ENCODE measurements around the gene BTG4. TPM values are rescaled to one million over a fixed set of nuclear protein-coding genes. Genes with fewer than 3 reads are reported as not detected.

Gene BTG4
- total and polyA plus RNA-seq, 2 donors (not counting 3 experiments of a cell fraction or from before 2014, with no cell fraction given): not detected

DNA sequence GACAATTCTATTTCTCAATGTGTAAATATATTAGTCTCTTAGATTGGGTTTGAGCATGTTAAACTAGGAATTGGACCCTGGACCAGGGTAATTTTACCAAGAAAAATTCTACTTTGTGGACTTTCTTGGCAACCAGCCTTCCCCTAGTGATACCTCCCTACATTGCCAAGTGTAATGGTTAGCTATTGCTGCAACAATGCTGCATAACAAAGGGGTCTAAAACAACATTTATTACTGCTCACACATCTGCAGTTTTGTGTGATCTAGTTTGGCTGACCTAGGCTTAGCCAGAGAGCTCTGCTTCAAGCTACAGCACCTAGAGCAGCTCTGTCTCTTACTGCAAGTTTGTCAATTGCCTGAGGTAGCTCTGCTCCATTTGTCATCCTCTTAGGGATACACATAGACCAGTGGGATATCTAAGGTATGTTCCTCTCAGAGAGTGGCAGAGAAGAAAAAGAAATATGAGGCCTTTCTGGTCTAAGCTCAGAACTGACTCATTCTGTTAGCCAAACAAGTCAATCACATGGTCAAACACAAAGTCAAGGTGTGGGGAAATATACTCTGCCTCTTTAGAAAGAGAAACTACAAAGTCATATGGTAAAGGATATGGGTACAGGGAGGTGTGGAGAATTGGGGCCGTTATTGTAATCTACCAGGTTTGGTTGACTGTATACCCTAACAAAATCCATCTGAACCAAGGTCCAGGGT, 26.4 kb upstream of the BTG4 start:
- no peak overlapping the region for H3K4me3 ChIP-seq (replicated peaks in 1 of 3; ENCODE audit: insufficient read depth in 1 of 3, low read depth in 1 of 3, low read length in 3 of 3)
- no peaks in the 10 kb centered on the region for H4K20me1 ChIP-seq (replicated peaks; ENCODE audit: control insufficient read depth, extremely low read depth, insufficient read depth, low read length)
- intact Hi-C loops (cut with micrococcal nuclease): no loop called here
- FAIRE-seq: no peak
- peaks cover 17% of the 10 kb centered on the region for H3K4me1 ChIP-seq (ENCODE audit: control insufficient read depth, extremely low read depth, insufficient read depth, low read length)
- ChIA-PET POLR2A (no interaction called here), CTCF (no interaction called here)
- no peaks in the 10 kb centered on the region for H3K36me3 ChIP-seq (ENCODE audit: control insufficient read depth in 2 of 2, extremely low read depth in 1 of 2, insufficient read depth in 2 of 2, low read length in 2 of 2)
- no peak overlapping the region for H3K9ac ChIP-seq (replicated peaks; ENCODE audit: extremely low read depth, insufficient read depth, low read length)
- DNase-seq (ENCODE audit: low read depth, low spot score): no peak
- H3K4me2 ChIP-seq (ENCODE audit: insufficient read depth, low read length): no peak overlapping the region
- TF ChIP-seq MYC (IDR thresholded peaks at IDR 0.05; ENCODE audit: low read depth, low read length): no peak
- no peak for TF ChIP-seq POLR2A (IDR thresholded peaks at IDR 0.05; ENCODE audit: low read depth, low read length)
- no peak for TF ChIP-seq POLR2AphosphoS5 (IDR thresholded peaks at IDR 0.05; ENCODE audit: insufficient read depth, low read depth, low read length)
- TF ChIP-seq, protein P1, sequence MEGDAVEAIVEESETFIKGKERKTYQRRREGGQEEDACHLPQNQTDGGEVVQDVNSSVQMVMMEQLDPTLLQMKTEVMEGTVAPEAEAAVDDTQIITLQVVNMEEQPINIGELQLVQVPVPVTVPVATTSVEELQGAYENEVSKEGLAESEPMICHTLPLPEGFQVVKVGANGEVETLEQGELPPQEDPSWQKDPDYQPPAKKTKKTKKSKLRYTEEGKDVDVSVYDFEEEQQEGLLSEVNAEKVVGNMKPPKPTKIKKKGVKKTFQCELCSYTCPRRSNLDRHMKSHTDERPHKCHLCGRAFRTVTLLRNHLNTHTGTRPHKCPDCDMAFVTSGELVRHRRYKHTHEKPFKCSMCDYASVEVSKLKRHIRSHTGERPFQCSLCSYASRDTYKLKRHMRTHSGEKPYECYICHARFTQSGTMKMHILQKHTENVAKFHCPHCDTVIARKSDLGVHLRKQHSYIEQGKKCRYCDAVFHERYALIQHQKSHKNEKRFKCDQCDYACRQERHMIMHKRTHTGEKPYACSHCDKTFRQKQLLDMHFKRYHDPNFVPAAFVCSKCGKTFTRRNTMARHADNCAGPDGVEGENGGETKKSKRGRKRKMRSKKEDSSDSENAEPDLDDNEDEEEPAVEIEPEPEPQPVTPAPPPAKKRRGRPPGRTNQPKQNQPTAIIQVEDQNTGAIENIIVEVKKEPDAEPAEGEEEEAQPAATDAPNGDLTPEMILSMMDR (IDR thresholded peaks at IDR 0.05; ENCODE audit: extremely low read depth in 1 of 2, insufficient read depth in 1 of 2, low read depth in 1 of 2, low read length in 2 of 2): no peak
- no peak for TF ChIP-seq FOS (IDR thresholded peaks at IDR 0.05; ENCODE audit: borderline replicate concordance, insufficient read depth, low read length)
- TF ChIP-seq EZH2 (IDR thresholded peaks at IDR 0.05; ENCODE audit: borderline replicate concordance, low read depth, low read length, severe bottlenecking): no peak
- no peak for TF ChIP-seq JUN (IDR thresholded peaks at IDR 0.05; ENCODE audit: borderline replicate concordance, insufficient read depth, insufficient read length, low read depth)
- TF ChIP-seq, protein P2, sequence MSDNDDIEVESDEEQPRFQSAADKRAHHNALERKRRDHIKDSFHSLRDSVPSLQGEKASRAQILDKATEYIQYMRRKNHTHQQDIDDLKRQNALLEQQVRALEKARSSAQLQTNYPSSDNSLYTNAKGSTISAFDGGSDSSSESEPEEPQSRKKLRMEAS (IDR thresholded peaks at IDR 0.05; ENCODE audit: insufficient read depth, insufficient read length): no peak
- TF ChIP-seq GATA2 (IDR thresholded peaks at IDR 0.05; ENCODE audit: insufficient read depth, insufficient read length, low read depth, low read length): no peak
- no TSS peak for BruUV-seq (replicated peaks)
- H3K27ac ChIP-seq (ENCODE audit: insufficient read depth, low read depth, low read length): no peak overlapping the region
- dilution Hi-C loops (cut with MboI; ENCODE audit: extremely low pct_ligation_motif_present, low sequenced_read_pairs): no loop called here
- H3K9me1 ChIP-seq (replicated peaks; ENCODE audit: control insufficient read depth, extremely low read depth, insufficient read depth, low read length): no peaks in the 10 kb centered on the region
- no peaks in the 10 kb centered on the region for H3K9me3 ChIP-seq (replicated peaks; ENCODE audit: control insufficient read depth, insufficient read depth, low read length)
- no peak overlapping the region for H2AFZ ChIP-seq (ENCODE audit: low read depth, low read length)
- H3K27me3 ChIP-seq (ENCODE audit: control insufficient read depth in 2 of 2, insufficient read depth in 2 of 2, low read length in 2 of 2): peaks cover 49 to 74% of the 10 kb centered on the region in 2 experiments
- H3K79me2 ChIP-seq (ENCODE audit: control insufficient read depth, insufficient read depth, low read length): no peaks in the 10 kb centered on the region
